Left ventricle myocardium inferior (tissue), 1 donor: ENCODE data around the gene TMEM234. TPM values are rescaled to one million over a fixed set of nuclear protein-coding genes. Genes with fewer than 3 reads are reported as not detected.
A peak's percentile ranks its signal among the peaks of the same experiment; 100 is the strongest.

Experiments
- DNase-seq: peaks from one replicate; pipeline ENCODE4 v3.0.0-alpha.2; 2020
- H3K27ac ChIP-seq: fragments of 200-600 bp; replicated peaks from 2 replicates; pipeline ENCODE4 v1.8.0; 2021
- H3K27me3 ChIP-seq: fragments of 200-600 bp; 2 replicates; pipeline ENCODE4 v1.8.0; 2021; ENCODE audit warnings: low read depth
- H3K36me3 ChIP-seq: fragments of 200-600 bp; 2 replicates; pipeline ENCODE4 v1.8.0; 2021
- H3K4me1 ChIP-seq: fragments of 200-600 bp; 2 replicates; pipeline ENCODE4 v1.8.0; 2021
- H3K4me3 ChIP-seq: fragments of 200-600 bp; 2 replicates; pipeline ENCODE4 v1.8.0; 2021; ENCODE audit warnings: mild to moderate bottlenecking, moderate library complexity
- H3K9me3 ChIP-seq: fragments of 200-600 bp; replicated peaks from 2 replicates; pipeline ENCODE4 v1.8.0; 2021
- intact Hi-C: fragments of 100-400 bp; cut with micrococcal nuclease; formaldehyde crosslinking; loops from one replicate; pipeline ENCODE4 v1.11.0; 2022
- total RNA-seq: library from RNA; stranded (reverse); fragmentation: NEBNext Ultra II Directional; extraction: Animal tissue kit (Norgen Biotek cat#: 25700); gene quantifications from one replicate; pipeline ENCODE4 v1.2.1, GENCODE V29; 2021
- TF ChIP-seq, protein P1 (sequence below): fragments of 200-600 bp; IDR thresholded peaks from 2 replicates; pipeline ENCODE4 v1.8.0; 2021; ENCODE audit warnings: antibody characterized with exemption, mild to moderate bottlenecking, borderline replicate concordance
- donor health status: DM: no; HTN: yes; CAD: no; lungs with severe emphysema.

TMEM234 gene
- total RNA-seq, 1 donor from 2014 or later: 10.9 TPM

DNA sequence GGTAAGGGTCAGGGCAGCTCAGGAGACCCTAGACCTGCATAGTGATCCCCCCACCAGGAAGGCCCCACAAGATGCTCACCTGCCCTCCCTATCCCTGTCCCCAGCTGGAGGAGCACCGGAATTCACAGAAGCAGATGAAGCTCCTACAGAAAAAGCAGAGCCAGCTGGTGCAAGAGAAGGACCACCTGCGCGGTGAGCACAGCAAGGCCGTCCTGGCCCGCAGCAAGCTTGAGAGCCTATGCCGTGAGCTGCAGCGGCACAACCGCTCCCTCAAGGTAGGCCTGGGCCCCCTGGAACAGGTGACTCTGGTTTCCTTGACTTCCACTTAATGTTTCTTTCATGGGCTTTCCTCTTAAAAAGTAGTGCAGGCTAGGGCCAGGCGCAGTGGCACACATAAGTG, 34.3 kb downstream of the TMEM234 start:
- Histone ChIP-seq H3K9me3 (no peaks in the 10 kb centered on the region), H3K27me3 (no peaks in the 10 kb centered on the region)
- intact Hi-C loops: no loop called here

DNA sequence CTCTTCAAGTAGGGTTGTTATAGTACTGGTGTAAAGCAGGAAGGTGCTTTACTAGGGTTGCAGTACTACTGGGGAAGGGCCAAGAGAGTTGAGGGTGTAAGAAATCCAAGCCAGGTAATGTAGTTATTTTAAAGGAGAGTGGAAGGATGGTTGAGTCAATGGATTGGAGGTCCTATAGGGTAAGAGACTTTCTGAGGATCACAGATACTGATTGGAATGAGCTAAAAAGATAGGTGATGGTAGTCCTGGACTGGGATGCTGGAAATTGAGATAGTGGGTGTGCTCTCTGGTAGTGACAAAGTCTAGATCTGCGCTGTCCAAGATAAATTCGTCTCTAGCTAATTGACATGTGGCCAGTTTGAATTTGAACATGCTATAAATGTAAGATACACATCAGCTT, 35.7 kb downstream of the TMEM234 start:
- H3K4me1 ChIP-seq: peaks cover 51% of the 10 kb centered on the region
- DNase-seq: no peak

More for the DNA sequence above, 34.3 kb downstream of the TMEM234 start:
- TF ChIP-seq, protein P1, sequence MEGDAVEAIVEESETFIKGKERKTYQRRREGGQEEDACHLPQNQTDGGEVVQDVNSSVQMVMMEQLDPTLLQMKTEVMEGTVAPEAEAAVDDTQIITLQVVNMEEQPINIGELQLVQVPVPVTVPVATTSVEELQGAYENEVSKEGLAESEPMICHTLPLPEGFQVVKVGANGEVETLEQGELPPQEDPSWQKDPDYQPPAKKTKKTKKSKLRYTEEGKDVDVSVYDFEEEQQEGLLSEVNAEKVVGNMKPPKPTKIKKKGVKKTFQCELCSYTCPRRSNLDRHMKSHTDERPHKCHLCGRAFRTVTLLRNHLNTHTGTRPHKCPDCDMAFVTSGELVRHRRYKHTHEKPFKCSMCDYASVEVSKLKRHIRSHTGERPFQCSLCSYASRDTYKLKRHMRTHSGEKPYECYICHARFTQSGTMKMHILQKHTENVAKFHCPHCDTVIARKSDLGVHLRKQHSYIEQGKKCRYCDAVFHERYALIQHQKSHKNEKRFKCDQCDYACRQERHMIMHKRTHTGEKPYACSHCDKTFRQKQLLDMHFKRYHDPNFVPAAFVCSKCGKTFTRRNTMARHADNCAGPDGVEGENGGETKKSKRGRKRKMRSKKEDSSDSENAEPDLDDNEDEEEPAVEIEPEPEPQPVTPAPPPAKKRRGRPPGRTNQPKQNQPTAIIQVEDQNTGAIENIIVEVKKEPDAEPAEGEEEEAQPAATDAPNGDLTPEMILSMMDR: no peak
- Histone ChIP-seq H3K4me1 (peaks cover 37% of the 10 kb centered on the region), H3K27ac (no peak overlapping the region), H3K4me3 (no peak overlapping the region), H3K36me3 (peaks cover 98% of the 10 kb centered on the region)
- no peak for DNase-seq

DNA sequence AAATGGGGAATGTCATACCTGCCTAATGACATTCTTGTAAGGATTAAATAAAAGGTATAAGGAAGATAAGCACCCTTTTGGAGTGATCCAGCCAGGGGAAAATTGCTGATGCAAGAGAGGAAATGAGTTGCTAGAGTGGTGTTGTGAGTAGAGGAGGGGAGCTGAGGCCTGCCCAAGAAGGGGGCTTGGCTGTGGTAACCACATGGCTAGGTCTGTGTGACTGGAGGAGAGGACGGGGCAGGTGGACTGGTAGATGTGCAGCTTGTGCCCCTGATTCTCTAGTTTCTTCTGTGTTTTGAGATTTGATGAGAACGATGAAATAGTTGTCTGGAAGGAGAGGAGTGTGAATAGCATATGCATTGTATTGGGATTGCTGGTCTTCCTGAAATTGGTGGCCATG, 36.1 kb downstream of the TMEM234 start:
- no peak for DNase-seq
- no peaks in the 10 kb centered on the region for H3K27me3 ChIP-seq
- TF ChIP-seq, protein P1: no peak
- peaks cover 55% of the 10 kb centered on the region for H3K4me1 ChIP-seq
- H3K36me3 ChIP-seq: peaks cover 97% of the 10 kb centered on the region
- intact Hi-C loops: no loop called here
- H3K9me3 ChIP-seq: no peaks in the 10 kb centered on the region
- H3K4me3 ChIP-seq: no peak overlapping the region
- H3K27ac ChIP-seq: no peak overlapping the region

More for the DNA sequence above, 35.7 kb downstream of the TMEM234 start:
- no peaks in the 10 kb centered on the region for H3K27me3 ChIP-seq
- TF ChIP-seq, protein P1: no peak
- no peak overlapping the region for H3K27ac ChIP-seq
- H3K36me3 ChIP-seq: peaks cover 97% of the 10 kb centered on the region
- H3K9me3 ChIP-seq: no peaks in the 10 kb centered on the region
- H3K4me3 ChIP-seq: no peak overlapping the region
- intact Hi-C loops: no loop called here

DNA sequence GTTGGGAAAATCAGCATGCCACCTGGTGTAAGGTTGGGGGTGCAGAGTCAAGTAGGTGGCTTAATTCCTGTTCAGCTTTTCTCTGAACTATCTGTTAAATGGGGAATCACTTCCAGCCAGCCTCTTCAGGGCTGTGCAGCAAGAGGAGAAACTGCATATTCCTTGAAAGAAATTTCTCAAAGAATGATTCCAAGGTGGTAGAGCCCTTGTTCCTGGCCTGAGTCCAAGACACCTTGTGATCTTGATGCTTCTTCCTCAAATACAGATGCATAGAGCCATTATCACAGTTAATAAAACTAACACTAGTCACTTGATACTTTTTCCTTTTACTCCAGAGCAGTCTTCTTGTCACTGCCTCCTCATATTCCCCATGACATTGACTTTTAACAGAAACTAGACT, 37.5 kb downstream of the TMEM234 start:
- intact Hi-C loops: no loop called here
- TF ChIP-seq, protein P1: no peak
- DNase-seq: no peak
- no peak overlapping the region for H3K27ac ChIP-seq
- H3K4me1 ChIP-seq: peaks cover 69% of the 10 kb centered on the region
- H3K9me3 ChIP-seq: no peaks in the 10 kb centered on the region
- no peaks in the 10 kb centered on the region for H3K27me3 ChIP-seq
- no peak overlapping the region for H3K4me3 ChIP-seq
- H3K36me3 ChIP-seq: peaks cover 83% of the 10 kb centered on the region

DNA sequence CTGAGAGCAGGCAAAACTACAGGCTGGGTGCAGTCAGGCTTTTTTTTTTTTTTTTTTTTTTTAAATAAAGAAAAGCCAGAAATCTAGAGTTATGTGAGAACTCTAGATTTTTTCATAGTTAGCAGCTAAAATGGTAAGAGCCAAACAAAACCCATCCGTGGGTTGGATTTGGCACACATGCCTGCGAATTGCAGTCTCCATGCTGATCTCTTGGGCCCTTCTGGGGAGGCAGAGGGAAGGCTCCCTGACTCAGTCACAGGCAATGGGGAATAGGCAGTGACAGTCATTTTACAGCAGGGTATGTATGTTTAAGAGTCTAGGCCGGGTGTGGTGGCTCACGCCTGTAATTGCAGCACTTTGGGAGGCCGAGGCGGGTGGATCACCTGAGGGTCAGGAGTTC, 40.1 kb downstream of the TMEM234 start:
- Histone ChIP-seq H3K4me3 (peak overlapping the region; percentile 73), H3K27me3 (no peaks in the 10 kb centered on the region), H3K4me1 (peaks cover 78% of the 10 kb centered on the region), H3K9me3 (no peaks in the 10 kb centered on the region), H3K36me3 (peaks cover 57% of the 10 kb centered on the region), H3K27ac (no peak overlapping the region)
- no peak for DNase-seq
- intact Hi-C loops: no loop called here
- TF ChIP-seq, protein P1: no peak
